MG63 (cell line): ENCODE results near the gene NFASC. TPM values are rescaled to one million over a fixed set of nuclear protein-coding genes. Genes with fewer than 3 reads are reported as not detected.

Source experiments
- DNase-seq: peaks from one replicate; pipeline ENCODE4 v3.0.0-alpha.2; 2020
- H3K27me3 ChIP-seq: fragments of 250-450 bp; sonication (Bioruptor Pico); 2 replicates; pipeline ENCODE4 v1.5.1; 2020; ENCODE audit warnings: mild to moderate bottlenecking, moderate library complexity
- H3K36me3 ChIP-seq: fragments of 250-450 bp; sonication (Bioruptor Pico); 2 replicates; pipeline ENCODE4 v1.5.1; 2020; ENCODE audit warnings: mild to moderate bottlenecking, moderate library complexity
- H3K4me3 ChIP-seq: fragments of 250-450 bp; sonication (Bioruptor Pico); 2 replicates; pipeline ENCODE4 v1.5.1; 2020; ENCODE audit warnings: mild to moderate bottlenecking, moderate library complexity
- H3K9me3 ChIP-seq: fragments of 250-450 bp; sonication (Bioruptor Pico); 2 replicates; pipeline ENCODE4 v1.5.1; 2020; ENCODE audit warnings: mild to moderate bottlenecking, moderate library complexity
- total RNA-seq: library from RNA; depleted of rRNA; stranded (reverse); fragments of >200 nt; shearing (Covaris generic); gene quantifications from 2 replicates; pipeline ENCODE4 v1.2.3, GENCODE V29; 2014; ENCODE audit warnings: low replicate concordance

NFASC gene
- total RNA-seq, 1 experiment from 2014 or later = 21.7 TPM

- H3K27me3 ChIP-seq = no peaks in the 10 kb centered on the region
- DNase-seq = no peak
Observed at GRCh38 chr1:204990721-204991341, 120.2 kb downstream of the NFASC start.

DNA sequence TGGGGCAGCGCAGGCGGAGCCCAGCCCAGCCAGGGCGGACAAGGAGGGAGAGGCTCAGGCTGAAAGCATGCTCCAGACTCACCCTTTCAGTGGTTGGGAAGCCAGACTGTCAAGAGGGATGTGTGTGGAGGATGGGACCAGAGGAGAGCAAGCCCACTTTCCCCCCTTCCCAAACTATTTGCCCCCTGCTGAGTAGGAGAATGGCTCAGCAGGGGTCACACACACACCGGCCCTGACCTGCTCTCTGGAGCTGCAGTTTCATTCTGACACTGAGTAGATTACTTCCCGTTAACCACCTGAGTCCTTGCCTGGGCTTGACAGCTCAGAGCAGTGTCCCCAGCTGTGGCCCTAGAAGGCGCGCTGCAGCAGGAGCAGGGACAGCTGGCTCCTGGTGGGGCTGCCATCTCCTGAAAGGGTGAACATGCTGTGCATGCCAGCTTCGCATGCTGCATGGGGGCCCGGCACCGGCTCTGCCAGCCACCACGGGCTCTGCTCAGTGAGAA, 120.7 kb downstream of the NFASC start:
- DNase-seq = no peak
- H3K4me3 ChIP-seq = no peak overlapping the region
- no peaks in the 10 kb centered on the region for H3K27me3 ChIP-seq
- H3K36me3 ChIP-seq = no peaks in the 10 kb centered on the region
- no peaks in the 10 kb centered on the region for H3K9me3 ChIP-seq

More at GRCh38 chr1:204990721-204991341, 120.2 kb downstream of the NFASC start:
- Histone ChIP-seq H3K9me3 (no peaks in the 10 kb centered on the region), H3K36me3 (no peaks in the 10 kb centered on the region; the same call in 1 of the 2 replicates), H3K4me3 (no peak overlapping the region)

DNA sequence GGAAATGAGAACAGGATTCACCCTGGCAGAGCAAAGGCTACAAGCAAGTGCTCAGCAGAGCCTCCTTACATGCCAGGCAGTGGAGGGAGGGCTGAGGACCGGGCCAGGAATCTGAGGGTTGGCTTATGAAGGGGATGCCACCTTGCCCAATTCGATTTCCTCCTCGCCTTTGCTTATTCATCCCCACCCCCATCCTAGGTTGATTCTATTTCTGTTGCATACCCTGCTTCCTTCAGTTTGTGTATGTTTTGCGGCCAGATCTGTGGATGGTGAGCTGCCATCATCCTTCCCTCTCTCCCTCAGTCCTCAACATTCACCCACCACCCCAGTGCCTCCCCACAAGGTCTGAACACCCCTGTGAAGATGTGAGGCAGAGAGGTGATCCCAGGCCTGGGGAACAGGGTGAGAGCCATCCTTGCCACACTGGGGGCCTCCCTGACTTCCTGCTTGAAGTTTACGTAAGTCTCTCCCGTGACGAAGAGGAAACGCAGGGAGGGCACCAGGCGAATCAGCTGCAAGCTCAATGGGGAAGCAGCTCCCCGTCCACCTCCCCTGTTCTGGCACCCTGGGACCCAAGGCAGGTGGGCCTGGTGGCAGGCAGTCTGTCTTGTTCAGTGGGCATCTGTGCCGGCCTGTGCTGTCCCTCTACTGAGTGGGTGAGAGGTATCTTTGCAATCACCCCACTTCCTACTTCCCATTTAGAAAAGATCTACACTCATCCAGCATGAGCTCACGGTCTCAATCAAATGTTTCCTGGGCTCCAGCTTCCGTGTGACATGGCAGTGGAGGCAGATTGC, 121.7 kb downstream of the NFASC start:
- DNase-seq = no peak
- H3K4me3 ChIP-seq = no peak overlapping the region
- no peaks in the 10 kb centered on the region for H3K36me3 ChIP-seq
- no peaks in the 10 kb centered on the region for H3K27me3 ChIP-seq
- no peaks in the 10 kb centered on the region for H3K9me3 ChIP-seq

DNA sequence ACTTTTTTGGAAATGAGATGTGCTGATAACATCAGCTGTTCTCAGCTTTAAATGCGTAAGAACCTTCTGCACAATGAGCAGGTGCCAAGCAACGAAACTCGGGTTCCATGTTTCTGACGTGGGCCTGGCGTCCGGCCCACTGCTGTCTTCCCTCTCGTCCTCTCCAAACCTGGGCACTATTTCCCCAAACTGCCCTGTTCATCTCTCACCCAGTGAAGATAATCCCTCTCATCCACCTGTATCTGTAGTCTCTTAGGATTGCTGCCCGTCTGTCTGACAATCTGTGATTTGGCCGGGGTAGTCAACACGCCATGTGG, 122.3 kb downstream of the NFASC start:
- H3K36me3 ChIP-seq = no peaks in the 10 kb centered on the region
- no peak for DNase-seq
- no peaks in the 10 kb centered on the region for H3K27me3 ChIP-seq
- no peak overlapping the region for H3K4me3 ChIP-seq
- no peaks in the 10 kb centered on the region for H3K9me3 ChIP-seq

DNA sequence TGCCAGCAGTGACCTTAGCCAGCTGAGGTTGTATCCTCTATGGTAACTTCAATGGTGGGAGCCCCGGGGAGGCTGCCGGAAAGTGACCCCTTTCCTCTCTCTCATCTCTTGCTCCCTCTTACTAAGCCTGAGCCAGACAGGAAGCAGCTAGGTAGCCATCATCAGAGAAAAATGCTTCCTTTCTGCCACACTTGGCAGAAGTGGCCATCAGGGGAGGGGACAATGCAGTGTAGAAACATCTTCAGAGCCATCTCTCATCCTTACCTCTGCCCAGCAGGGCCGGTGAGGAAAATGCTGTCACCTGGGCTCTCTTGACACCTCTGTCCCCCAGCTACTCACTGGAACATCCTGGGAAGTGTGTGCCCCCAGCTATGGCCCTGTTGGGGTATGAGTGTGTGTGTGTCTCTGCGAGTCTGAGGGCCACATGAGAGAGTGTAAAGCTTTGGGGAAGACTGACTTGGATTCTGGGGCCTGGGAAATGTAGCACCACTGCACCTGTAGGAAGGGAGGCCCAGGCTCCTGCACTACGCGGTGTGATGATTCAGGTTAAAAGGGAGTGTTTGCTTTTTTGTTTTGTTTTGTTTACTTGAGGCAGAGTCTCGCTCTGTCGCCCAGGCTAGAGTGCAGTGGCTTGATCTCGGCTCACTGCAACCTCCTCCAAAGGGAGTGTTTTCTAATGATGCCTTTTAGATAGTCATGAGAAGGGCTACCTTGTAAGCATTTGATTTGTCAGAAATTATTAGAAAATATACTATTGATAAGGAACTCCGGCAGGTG, 123.6 kb downstream of the NFASC start:
- Histone ChIP-seq H3K4me3 (no peak overlapping the region), H3K27me3 (no peaks in the 10 kb centered on the region), H3K9me3 (no peaks in the 10 kb centered on the region), H3K36me3 (no peaks in the 10 kb centered on the region)
- peak; percentile 21 for DNase-seq

DNA sequence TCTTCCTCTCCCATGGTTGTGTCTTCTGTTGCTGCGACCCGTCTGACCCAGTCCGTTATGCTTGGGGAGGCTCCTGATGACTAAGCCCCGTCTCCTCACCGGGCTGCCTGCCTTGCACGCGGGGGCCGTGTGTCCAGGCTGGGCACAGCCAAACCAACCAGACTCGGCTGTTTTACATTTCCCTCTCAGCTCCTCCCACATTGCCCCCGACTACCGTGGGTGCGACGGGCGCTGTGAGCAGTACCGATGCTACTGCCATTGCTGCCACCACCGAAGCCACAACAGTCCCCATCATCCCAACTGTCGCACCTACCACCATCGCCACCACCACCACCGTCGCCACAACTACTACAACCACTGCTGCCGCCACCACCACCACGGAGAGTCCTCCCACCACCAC, 126.3 kb downstream of the NFASC start:
- no peaks in the 10 kb centered on the region for H3K9me3 ChIP-seq
- no peak for DNase-seq
- H3K36me3 ChIP-seq = no peaks in the 10 kb centered on the region
- no peaks in the 10 kb centered on the region for H3K27me3 ChIP-seq
- H3K4me3 ChIP-seq = no peak overlapping the region

GRCh38 chr1:204997591-204998355, 127.1 kb downstream of the NFASC start:
- DNase-seq = no peak
- no peaks in the 10 kb centered on the region for H3K9me3 ChIP-seq
- H3K27me3 ChIP-seq = no peaks in the 10 kb centered on the region
- H3K36me3 ChIP-seq = no peaks in the 10 kb centered on the region
- no peak overlapping the region for H3K4me3 ChIP-seq

DNA sequence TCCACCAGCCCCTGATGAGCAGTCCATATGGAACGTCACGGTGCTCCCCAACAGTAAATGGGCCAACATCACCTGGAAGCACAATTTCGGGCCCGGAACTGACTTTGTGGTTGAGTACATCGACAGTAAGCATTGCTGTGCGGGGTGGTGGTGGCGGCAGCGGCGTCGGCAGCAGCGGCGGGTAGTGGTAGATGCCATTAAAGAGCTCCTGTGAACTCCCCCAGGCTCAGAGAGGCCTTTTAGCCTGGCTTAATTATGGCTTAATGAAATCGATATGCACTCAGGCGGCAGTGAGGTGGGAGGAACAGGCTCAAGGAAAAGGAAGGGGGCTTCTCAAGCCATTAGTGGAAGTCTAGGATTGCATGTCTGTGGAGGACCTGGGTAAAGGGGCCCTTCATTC, 130.5 kb downstream of the NFASC start:
- no peak for DNase-seq
- H3K9me3 ChIP-seq = no peaks in the 10 kb centered on the region
- H3K27me3 ChIP-seq = no peaks in the 10 kb centered on the region
- H3K4me3 ChIP-seq = no peak overlapping the region
- H3K36me3 ChIP-seq = no peaks in the 10 kb centered on the region

- no peak overlapping the region for H3K4me3 ChIP-seq
- no peaks in the 10 kb centered on the region for H3K36me3 ChIP-seq
- no peaks in the 10 kb centered on the region for H3K9me3 ChIP-seq
- no peaks in the 10 kb centered on the region for H3K27me3 ChIP-seq
- no peak for DNase-seq
Observed at GRCh38 chr1:205002705-205003104, 132.0 kb downstream of the NFASC start.

- Histone ChIP-seq H3K9me3 (no peaks in the 10 kb centered on the region), H3K4me3 (no peak overlapping the region), H3K27me3 (no peaks in the 10 kb centered on the region), H3K36me3 (no peaks in the 10 kb centered on the region)
- no peak for DNase-seq
Observed at GRCh38 chr1:205003358-205004131, 132.9 kb downstream of the NFASC start.

- H3K27me3 ChIP-seq = no peaks in the 10 kb centered on the region
- no peak overlapping the region for H3K4me3 ChIP-seq
- H3K9me3 ChIP-seq = no peaks in the 10 kb centered on the region
- H3K36me3 ChIP-seq = no peaks in the 10 kb centered on the region
- no peak for DNase-seq
Observed at GRCh38 chr1:205004351-205004750, 133.7 kb downstream of the NFASC start.

- Histone ChIP-seq H3K27me3 (no peaks in the 10 kb centered on the region), H3K4me3 (no peak overlapping the region), H3K9me3 (no peaks in the 10 kb centered on the region), H3K36me3 (no peaks in the 10 kb centered on the region)
- DNase-seq = no peak
Observed at GRCh38 chr1:205008896-205009295, 138.2 kb downstream of the NFASC start.

DNA sequence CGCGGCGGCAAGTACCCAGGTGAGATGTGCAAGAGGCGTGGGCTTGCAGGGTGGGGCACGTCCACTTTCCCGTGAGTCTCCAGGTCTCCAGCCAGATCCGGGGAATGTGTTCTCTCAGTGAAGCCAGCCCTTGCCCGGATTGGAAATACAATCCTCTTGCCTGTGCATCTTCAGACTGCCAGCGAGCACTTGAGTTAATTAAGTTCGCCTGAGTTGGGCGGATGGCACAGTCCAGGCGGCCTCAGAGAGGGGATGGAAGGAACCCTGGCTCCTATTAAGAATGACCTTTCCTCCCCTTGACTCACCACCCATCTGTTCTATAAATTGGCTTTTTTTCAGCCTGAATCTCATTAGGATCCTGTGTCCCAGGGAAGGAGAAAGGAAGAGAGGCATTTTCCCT, 139.0 kb downstream of the NFASC start:
- no peak for DNase-seq
- Histone ChIP-seq H3K9me3 (no peaks in the 10 kb centered on the region), H3K4me3 (no peak overlapping the region), H3K27me3 (no peaks in the 10 kb centered on the region), H3K36me3 (no peaks in the 10 kb centered on the region)

- Histone ChIP-seq H3K9me3 (no peaks in the 10 kb centered on the region), H3K27me3 (no peaks in the 10 kb centered on the region), H3K36me3 (no peaks in the 10 kb centered on the region), H3K4me3 (no peak overlapping the region)
- DNase-seq = no peak
Observed at GRCh38 chr1:205012391-205013140, 141.9 kb downstream of the NFASC start.

DNA sequence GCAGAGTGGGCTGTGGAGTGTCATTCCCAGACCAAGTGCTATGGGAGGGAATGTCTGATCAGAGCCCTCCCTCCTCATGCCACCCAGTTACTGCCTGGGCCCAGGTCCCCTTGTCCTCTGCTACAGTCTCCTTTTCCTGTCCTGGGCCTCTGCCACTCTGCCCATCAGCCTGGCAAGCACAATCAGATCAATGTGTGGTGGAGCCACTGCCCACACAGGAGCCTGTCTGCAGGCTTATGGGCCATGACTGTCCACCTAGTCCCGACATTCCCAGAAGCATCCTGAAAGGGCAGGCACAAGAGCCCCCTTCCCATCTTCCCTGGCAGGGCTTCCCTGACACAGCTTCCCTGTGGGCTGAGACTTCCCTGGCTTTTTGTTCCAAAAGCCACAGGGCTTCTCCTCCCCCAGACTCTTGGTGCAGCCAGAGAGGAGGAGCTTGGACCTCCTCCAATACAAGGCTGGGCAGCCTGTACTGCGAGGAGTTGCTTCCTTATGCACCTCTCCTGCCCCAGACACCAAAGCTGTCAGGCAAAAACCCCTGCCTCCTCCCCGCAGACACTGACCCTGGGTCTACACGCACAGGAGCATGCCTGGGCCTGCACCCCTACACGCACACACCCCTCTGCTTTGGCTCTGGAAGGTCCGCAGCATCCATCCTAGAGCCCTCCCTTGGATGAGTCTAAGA, 143.2 kb downstream of the NFASC start:
- peak; percentile 36 for DNase-seq
- H3K27me3 ChIP-seq = no peaks in the 10 kb centered on the region
- no peak overlapping the region for H3K4me3 ChIP-seq
- no peaks in the 10 kb centered on the region for H3K36me3 ChIP-seq
- no peaks in the 10 kb centered on the region for H3K9me3 ChIP-seq
